Loucy (cell line): Measurements from ENCODE around the gene SYT2.

ENCODE experiments used
- H2AFZ ChIP-seq: fragments of 200-600 bp; sonication (generic); 2 replicates; pipeline ENCODE4 v1.6.0; 2016; ENCODE audit warnings: antibody characterized with exemption, mild to moderate bottlenecking, low read length, moderate library complexity
- H3F3A ChIP-seq: fragments of 200-600 bp; 2 replicates; pipeline ENCODE4 v1.6.0; 2016; ENCODE audit warnings: antibody characterized with exemption, low read depth, mild to moderate bottlenecking
- H3K27me3 ChIP-seq: fragments of 200-600 bp; sonication (generic); 2 replicates; pipeline ENCODE4 v1.6.1; 2014; ENCODE audit warnings: low read length, mild to moderate bottlenecking; ENCODE audit not compliant: insufficient read depth, poor library complexity, severe bottlenecking
- H3K36me3 ChIP-seq: fragments of 200-600 bp; sonication (generic); 2 replicates; pipeline ENCODE4 v1.6.1; 2016; ENCODE audit warnings: low read length; ENCODE audit not compliant: insufficient read depth
- H3K4me1 ChIP-seq: fragments of 200-600 bp; sonication (generic); 2 replicates; pipeline ENCODE4 v1.5.1; 2014; ENCODE audit warnings: low read length, mild to moderate bottlenecking; ENCODE audit not compliant: insufficient read depth, poor library complexity, severe bottlenecking
- H3K4me2 ChIP-seq: fragments of 200-600 bp; sonication (generic); 2 replicates; pipeline ENCODE4 v1.6.0; 2014; ENCODE audit warnings: antibody characterized with exemption, low read length, low read depth, mild to moderate bottlenecking; ENCODE audit not compliant: poor library complexity, severe bottlenecking
- H3K4me3 ChIP-seq: fragments of 200-600 bp; sonication (generic); 2 replicates; pipeline ENCODE4 v1.5.1; 2014; ENCODE audit warnings: low read length, mild to moderate bottlenecking, mixed read lengths; ENCODE audit not compliant: poor library complexity, severe bottlenecking
- H3K79me2 ChIP-seq: fragments of 200-600 bp; sonication (generic); 2 replicates; pipeline ENCODE4 v1.6.1; 2014; ENCODE audit warnings: low read length; ENCODE audit not compliant: insufficient read depth
- H3K9ac ChIP-seq: fragments of 200-600 bp; sonication (generic); 2 replicates; pipeline ENCODE4 v1.6.0; 2014; ENCODE audit warnings: mild to moderate bottlenecking, low read depth, low read length, moderate library complexity; ENCODE audit not compliant: poor library complexity, severe bottlenecking
- H3K9me2 ChIP-seq: fragments of 200-600 bp; sonication (generic); replicated peaks from 2 replicates; pipeline ENCODE4 v1.6.1; 2016; ENCODE audit warnings: low read depth, low read length, mixed read lengths
- H3K9me3 ChIP-seq: fragments of 200-600 bp; sonication (generic); 2 replicates; pipeline ENCODE4 v1.6.1; 2014; ENCODE audit warnings: mild to moderate bottlenecking, antibody characterized with exemption, low read length, low read depth; ENCODE audit not compliant: insufficient read depth
- H4K20me1 ChIP-seq: fragments of 200-600 bp; sonication (generic); 2 replicates; pipeline ENCODE4 v1.6.0; 2014; ENCODE audit warnings: antibody characterized with exemption, low read length, mild to moderate bottlenecking; ENCODE audit not compliant: insufficient read depth, poor library complexity, severe bottlenecking
- CTCF ChIP-seq: fragments of 200-600 bp; sonication (generic); conservative IDR thresholded peaks from 2 replicates; pipeline ENCODE4 v1.5.1; 2014; ENCODE audit warnings: mild to moderate bottlenecking, antibody characterized with exemption, low read length
- EZH2phosphoT487 ChIP-seq: fragments of 200-600 bp; IDR thresholded peaks from 2 replicates; pipeline ENCODE4 v1.6.1; 2018; ENCODE audit warnings: antibody characterized with exemption, mild to moderate bottlenecking, moderate library complexity, borderline replicate concordance

The SYT2 gene

GRCh38 chr1:202600432-202601041 is 109.7 kb downstream of the SYT2 start:
- no peak; the same call in 1 of the 2 replicates for TF ChIP-seq CTCF
- no peak for TF ChIP-seq EZH2phosphoT487
- no peak overlapping the region for H3K4me3 ChIP-seq
- no peaks in the 10 kb centered on the region for H3K79me2 ChIP-seq
- no peaks in the 10 kb centered on the region for H3K9me2 ChIP-seq
- no peaks in the 10 kb centered on the region for H3F3A ChIP-seq
- H3K4me2 ChIP-seq, result no peak overlapping the region
- H3K9me3 ChIP-seq, result no peaks in the 10 kb centered on the region
- H2AFZ ChIP-seq, result no peak overlapping the region
- no peaks in the 10 kb centered on the region for H4K20me1 ChIP-seq
- H3K9ac ChIP-seq, result no peak overlapping the region
- H3K36me3 ChIP-seq, result no peaks in the 10 kb centered on the region
- no peaks in the 10 kb centered on the region for H3K4me1 ChIP-seq
- H3K27me3 ChIP-seq, result no peaks in the 10 kb centered on the region

- Histone ChIP-seq H3K79me2 (no peaks in the 10 kb centered on the region), H3F3A (no peaks in the 10 kb centered on the region), H3K9ac (no peak overlapping the region), H2AFZ (no peak overlapping the region), H4K20me1 (no peaks in the 10 kb centered on the region), H3K36me3 (no peaks in the 10 kb centered on the region), H3K9me3 (no peaks in the 10 kb centered on the region), H3K4me3 (no peak overlapping the region), H3K4me1 (no peaks in the 10 kb centered on the region), H3K27me3 (no peaks in the 10 kb centered on the region), H3K4me2 (no peak overlapping the region), H3K9me2 (no peaks in the 10 kb centered on the region)
- no peak for TF ChIP-seq EZH2phosphoT487
- TF ChIP-seq CTCF, result peak; percentile 74
These were observed 110.4 kb downstream of the SYT2 start for GRCh38 chr1:202599669-202600431.

- Histone ChIP-seq H3K36me3 (no peaks in the 10 kb centered on the region), H3K27me3 (no peaks in the 10 kb centered on the region), H3F3A (no peaks in the 10 kb centered on the region), H3K9me3 (no peaks in the 10 kb centered on the region), H3K9me2 (no peaks in the 10 kb centered on the region), H4K20me1 (no peaks in the 10 kb centered on the region), H3K79me2 (no peaks in the 10 kb centered on the region), H3K4me2 (no peak overlapping the region), H3K4me3 (no peak overlapping the region), H2AFZ (no peak overlapping the region), H3K9ac (no peak overlapping the region), H3K4me1 (no peaks in the 10 kb centered on the region)
- no peak for TF ChIP-seq CTCF
- no peak for TF ChIP-seq EZH2phosphoT487
These were observed 113.0 kb downstream of the SYT2 start for GRCh38 chr1:202597090-202597761.
